Spleen (tissue), 11 donors: ENCODE data around the gene P2RX4. TPM values are rescaled to one million over a fixed set of nuclear protein-coding genes. Genes with fewer than 3 reads are reported as not detected.

Experiments used
- DNase-seq: peaks from one replicate; pipeline ENCODE4 v3.0.0-alpha.2; 2020
- H3K27ac ChIP-seq, 8 donors: fragments of 200-600 bp; sonication (generic) in 7 of 8; 1 replicate in 4 of 8; 2 replicates in 4 of 8; pipeline versions ENCODE4 v1.5.0 to v1.8.0; 2016 to 2021; ENCODE audit warnings: inconsistent platforms in 4 of 8, mild to moderate bottlenecking in 4 of 8, moderate library complexity in 1 of 8
- H3K27me3 ChIP-seq, 7 donors: fragments of 200-600 bp; sonication (generic) in 6 of 7; replicated peaks in 1 of 7; 1 replicate in 4 of 7; 2 replicates in 3 of 7; pipeline versions ENCODE4 v1.5.0 to v1.8.0; 2016 to 2021; ENCODE audit warnings: inconsistent platforms in 3 of 7, mild to moderate bottlenecking in 1 of 7
- H3K36me3 ChIP-seq, 6 donors: fragments of 200-600 bp; sonication (generic) in 5 of 6; 1 replicate in 4 of 6; 2 replicates in 2 of 6; pipeline versions ENCODE4 v1.5.0 to v1.8.0; 2016 to 2021; ENCODE audit warnings: inconsistent platforms in 2 of 6
- H3K4me1 ChIP-seq, 6 donors: fragments of 200-600 bp; sonication (generic) in 5 of 6; 1 replicate in 3 of 6; 2 replicates in 3 of 6; pipeline versions ENCODE4 v1.5.0 to v1.8.0; 2016 to 2021; ENCODE audit warnings: inconsistent platforms in 3 of 6
- H3K4me3 ChIP-seq, 8 donors: fragments of 200-600 bp; sonication (generic) in 7 of 8; 1 replicate in 4 of 8; 2 replicates in 4 of 8; pipeline versions ENCODE4 v1.5.0 to v1.8.0; 2016 to 2021; ENCODE audit warnings: inconsistent platforms in 4 of 8, mild to moderate bottlenecking in 4 of 8, moderate library complexity in 2 of 8
- H3K9me3 ChIP-seq, 8 donors: fragments of 200-600 bp; sonication (generic) in 7 of 8; 1 replicate in 4 of 8; 2 replicates in 4 of 8; pipeline versions ENCODE4 v1.5.0 to v1.8.0; 2016 to 2021; ENCODE audit warnings: inconsistent platforms in 4 of 8
- CTCF ChIP-seq, 11 experiments: fragments of 200-600 bp in 7 of 11; fragments of 450-650 bp in 4 of 11; sonication (generic) in 4 of 11; IDR thresholded peaks in 8 of 11; conservative IDR thresholded peaks in 3 of 11; 1 replicate in 7 of 11; 2 replicates in 4 of 11; pipeline versions ENCODE4 v1.4.0 to v1.8.0; 2016 to 2021; ENCODE audit warnings: antibody characterized with exemption in 11 of 11, inconsistent platforms in 4 of 11, mild to moderate bottlenecking in 1 of 11
- POLR2A ChIP-seq, 3 donors: fragments of 450-650 bp; IDR thresholded peaks; one replicate each; pipeline ENCODE4 v1.5.1; 2017; ENCODE audit warnings: antibody characterized with exemption in 3 of 3, mild to moderate bottlenecking in 1 of 3
- POLR2AphosphoS5 ChIP-seq, 3 donors: sonication (generic); formaldehyde crosslinking; IDR thresholded peaks; one replicate each; pipeline ENCODE4 v1.5.1; 2017; ENCODE audit warnings: antibody characterized with exemption in 3 of 3
- WGBS, 5 donors: extraction: QIAGEN DNeasy Blood & Tissue Kit in 3 of 5; methylation state at CpG; one replicate each; pipeline versions ENCODE4 v1.1.5 to v1.1.7; 2013 to 2018; 5-methylcytosine and 5-hydroxymethylcytosine counted together
- intact Hi-C: fragments of 100-400 bp; cut with DNase I; formaldehyde crosslinking; loops from one replicate; pipeline ENCODE4 v1.15.0; 2023; ENCODE audit warnings: low total_unique reads
- polyA plus RNA-seq, 3 donors: library from polyadenylated mRNA; stranded (reverse); fragments of 200-250 nt; gene quantifications; one replicate each; pipeline ENCODE4 v1.2.1, GENCODE V29; 2013
- total RNA-seq, 7 donors: library from RNA; depleted of rRNA in 3 of 7; stranded (reverse); fragments of >200 nt in 3 of 7; fragmentation: NEBNext Ultra II Directional in 4 of 7; extraction: Animal tissue kit (Norgen Biotek cat#: 25700) in 4 of 7; gene quantifications; one replicate each; pipeline versions ENCODE4 v1.1.0 to v1.2.1, GENCODE V29; 2016 to 2021
- donor health status: healthy with polysubstance abuse.
- donor health status: DM: no; HTN: no; CAD: no; lungs with moderate emphysema.
- donor health status: DM: no; HTN: no; CAD: no.
- donor health status: Bipolar disorder and iron deficiency.
- donor health status: healthy.
- donor health status: DM: no; HTN: no; CAD: no.
- donor health status: DM: yes; HTN: yes; CAD: no.

P2RX4 gene
- total and polyA plus RNA-seq, 10 donors, result 12.0 to 97.9 (median 34.8) TPM

GRCh38 chr12:121184984-121185889 is 24.7 kb upstream of the P2RX4 start:
- Histone ChIP-seq H3K27me3 (no peaks in the 10 kb centered on the region), H3K4me3 (no peak overlapping the region), H3K36me3 (peaks cover 0 to 37% (median 15%) of the 10 kb centered on the region in 6 donors), H3K27ac (peak overlapping the region in 4 of 8 donors; percentile 5 to 62 (median 28)), H3K4me1 (peaks cover 0 to 18% (median 9%) of the 10 kb centered on the region in 6 donors), H3K9me3 (peaks cover 0 to 12% (median 0%) of the 10 kb centered on the region in 8 donors)
- 81 to 92% (median 87%) methylated on average over 7 of the region's 7 CpGs for WGBS, 5 donors
- DNase-seq, result no peak
- no peak for TF ChIP-seq POLR2AphosphoS5 (IDR thresholded peaks at IDR 0.05)
- no peak for TF ChIP-seq POLR2A (IDR thresholded peaks at IDR 0.05)
- no peak for TF ChIP-seq CTCF (IDR thresholded peaks at IDR 0.05 in 8 of 11, conservative IDR thresholded peaks at IDR 0.05 in 3 of 11)
- intact Hi-C loops, result no loop called here

GRCh38 chr12:121186826-121187225 is 23.1 kb upstream of the P2RX4 start:
- no peak for DNase-seq
- Histone ChIP-seq H3K36me3 (peaks cover 0 to 21% (median 12%) of the 10 kb centered on the region in 6 donors), H3K4me1 (peaks cover 0 to 26% (median 15%) of the 10 kb centered on the region in 6 donors), H3K4me3 (no peak overlapping the region), H3K27ac (no peak overlapping the region), H3K9me3 (peaks cover 0 to 6% (median 0%) of the 10 kb centered on the region in 8 donors), H3K27me3 (no peaks in the 10 kb centered on the region)
- TF ChIP-seq POLR2AphosphoS5 (IDR thresholded peaks at IDR 0.05) (no peak), CTCF (IDR thresholded peaks at IDR 0.05 in 8 of 11, conservative IDR thresholded peaks at IDR 0.05 in 3 of 11) (no peak), POLR2A (IDR thresholded peaks at IDR 0.05) (no peak)
- intact Hi-C loops, result no loop called here
- WGBS, 5 donors, result 71 to 80% (median 77%) methylated on average over 2 of the region's 2 CpGs

- Histone ChIP-seq H3K4me3 (no peak overlapping the region), H3K36me3 (peaks cover 0 to 15% (median 12%) of the 10 kb centered on the region in 6 donors), H3K9me3 (no peaks in the 10 kb centered on the region), H3K4me1 (peaks cover 0 to 26% (median 15%) of the 10 kb centered on the region in 6 donors), H3K27ac (no peak overlapping the region), H3K27me3 (no peaks in the 10 kb centered on the region)
- no peak for DNase-seq
- 89 to 93% (median 90%) methylated on average over 7 of the region's 7 CpGs for WGBS, 5 donors
- TF ChIP-seq POLR2AphosphoS5 (IDR thresholded peaks at IDR 0.05) (no peak), CTCF (IDR thresholded peaks at IDR 0.05 in 8 of 11, conservative IDR thresholded peaks at IDR 0.05 in 3 of 11) (no peak), POLR2A (IDR thresholded peaks at IDR 0.05) (no peak)
- intact Hi-C loops, result no loop called here
Measured at GRCh38 chr12:121187501-121187900, 22.4 kb upstream of the P2RX4 start.

GRCh38 chr12:121188227-121188626 is 21.7 kb upstream of the P2RX4 start:
- intact Hi-C loops, result no loop called here
- TF ChIP-seq POLR2AphosphoS5 (IDR thresholded peaks at IDR 0.05) (no peak), POLR2A (IDR thresholded peaks at IDR 0.05) (no peak), CTCF (IDR thresholded peaks at IDR 0.05 in 8 of 11, conservative IDR thresholded peaks at IDR 0.05 in 3 of 11) (no peak)
- no peak for DNase-seq
- H3K27me3 ChIP-seq, result no peaks in the 10 kb centered on the region
- peaks cover 0 to 14% (median 12%) of the 10 kb centered on the region in 6 donors for H3K36me3 ChIP-seq
- no peak overlapping the region for H3K27ac ChIP-seq
- H3K4me1 ChIP-seq, result peaks cover 0 to 26% (median 15%) of the 10 kb centered on the region in 6 donors
- no peaks in the 10 kb centered on the region for H3K9me3 ChIP-seq
- WGBS, 5 donors, result 92 to 100% (median 98%) methylated on average over 2 of the region's 2 CpGs
- no peak overlapping the region for H3K4me3 ChIP-seq
